ENCODE measurements around the gene EXO1.
"Not testable (repeated sequence)": the region's sequence is repeated elsewhere in the genome, so short reads cannot be mapped to it uniquely, and the experiment has no call there.

The EXO1 gene

DNA sequence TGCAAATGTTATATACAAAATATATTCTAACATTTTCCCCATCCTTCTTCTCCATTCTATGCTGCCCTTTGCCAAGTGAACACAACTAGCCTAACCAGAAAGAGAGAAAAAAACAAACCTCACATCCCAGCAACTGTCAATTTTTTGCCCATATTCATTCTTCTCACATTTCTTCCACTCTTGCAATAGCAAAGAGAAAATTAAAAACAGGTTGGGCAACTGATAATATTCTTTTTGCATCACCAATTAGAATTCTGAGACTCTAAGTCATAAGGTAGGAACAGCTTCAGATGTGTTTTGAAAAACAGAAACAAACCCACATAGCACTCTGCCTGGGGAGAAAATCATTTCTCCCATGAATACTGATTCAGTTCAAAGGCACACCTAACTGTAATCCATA, 25.2 kb upstream of the EXO1 start:
- Mint-ChIP-seq H3K4me3 (no peak overlapping the region), H3K4me1 (ENCODE audit: low read depth) (peaks cover 26% of the 10 kb centered on the region), H3K9me3 (no peaks in the 10 kb centered on the region), H3K27ac (no peak overlapping the region), H3K27me3 (peaks cover 11% of the 10 kb centered on the region), H3K36me3 (ENCODE audit: low read depth) (no peaks in the 10 kb centered on the region)
- intact Hi-C loops (cut with micrococcal nuclease), result no loop called here

GRCh38 chr1:241823925-241824324, 24.1 kb upstream of the EXO1 start:
- Mint-ChIP-seq H3K27ac (no peak overlapping the region), H3K27me3 (peaks cover 6% of the 10 kb centered on the region), H3K4me3 (no peak overlapping the region), H3K36me3 (ENCODE audit: low read depth) (no peaks in the 10 kb centered on the region), H3K9me3 (no peaks in the 10 kb centered on the region), H3K4me1 (ENCODE audit: low read depth) (peaks cover 23% of the 10 kb centered on the region)
- intact Hi-C loops (cut with micrococcal nuclease), result no loop called here

GRCh38 chr1:241825581-241825980, 22.4 kb upstream of the EXO1 start:
- Mint-ChIP-seq H3K4me1 (ENCODE audit: low read depth) (peaks cover 29% of the 10 kb centered on the region), H3K36me3 (ENCODE audit: low read depth) (no peaks in the 10 kb centered on the region), H3K27ac (no peak overlapping the region)

DNA sequence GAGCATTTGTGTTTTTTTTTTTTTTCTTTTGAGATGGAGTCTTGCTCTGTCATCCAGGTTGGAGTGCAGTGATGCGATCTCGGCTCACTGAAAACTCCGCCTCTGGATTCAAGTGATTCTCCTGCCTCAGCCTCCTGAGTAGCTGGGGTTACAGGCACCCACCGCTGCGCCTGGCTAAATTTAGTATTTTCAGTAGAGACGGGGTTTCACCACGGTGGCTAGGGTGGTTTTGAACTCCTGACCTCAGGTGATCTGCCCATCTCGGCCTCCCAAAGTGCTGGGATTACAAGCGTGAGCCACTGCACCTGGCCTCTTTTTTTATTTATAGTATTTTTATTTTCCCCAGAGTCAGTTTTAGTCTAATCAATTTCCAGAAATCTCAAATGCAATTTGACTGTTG, 21.4 kb upstream of the EXO1 start:
- H3K27me3 Mint-ChIP-seq; H3K4me3 Mint-ChIP-seq; H3K9me3 Mint-ChIP-seq; intact Hi-C loops (cut with micrococcal nuclease); H3K36me3 Mint-ChIP-seq (ENCODE audit: low read depth); H3K27ac Mint-ChIP-seq: not testable (repeated sequence)
- peaks cover 21% of the 10 kb centered on the region for H3K4me1 Mint-ChIP-seq (ENCODE audit: low read depth)

More at GRCh38 chr1:241825581-241825980, 22.4 kb upstream of the EXO1 start:
- Mint-ChIP-seq H3K27me3 (peaks cover 2% of the 10 kb centered on the region), H3K4me3 (no peak overlapping the region), H3K9me3 (no peaks in the 10 kb centered on the region)
- intact Hi-C loops (cut with micrococcal nuclease), result no loop called here

GRCh38 chr1:241827264-241827663, 20.7 kb upstream of the EXO1 start:
- no peak overlapping the region for H3K4me3 Mint-ChIP-seq
- no peaks in the 10 kb centered on the region for H3K9me3 Mint-ChIP-seq
- H3K36me3 Mint-ChIP-seq (ENCODE audit: low read depth), result no peaks in the 10 kb centered on the region
- H3K27me3 Mint-ChIP-seq, result peaks cover 2% of the 10 kb centered on the region
- no peak overlapping the region for H3K27ac Mint-ChIP-seq
- intact Hi-C loops (cut with micrococcal nuclease), result no loop called here
- peaks cover 16% of the 10 kb centered on the region for H3K4me1 Mint-ChIP-seq (ENCODE audit: low read depth)

DNA sequence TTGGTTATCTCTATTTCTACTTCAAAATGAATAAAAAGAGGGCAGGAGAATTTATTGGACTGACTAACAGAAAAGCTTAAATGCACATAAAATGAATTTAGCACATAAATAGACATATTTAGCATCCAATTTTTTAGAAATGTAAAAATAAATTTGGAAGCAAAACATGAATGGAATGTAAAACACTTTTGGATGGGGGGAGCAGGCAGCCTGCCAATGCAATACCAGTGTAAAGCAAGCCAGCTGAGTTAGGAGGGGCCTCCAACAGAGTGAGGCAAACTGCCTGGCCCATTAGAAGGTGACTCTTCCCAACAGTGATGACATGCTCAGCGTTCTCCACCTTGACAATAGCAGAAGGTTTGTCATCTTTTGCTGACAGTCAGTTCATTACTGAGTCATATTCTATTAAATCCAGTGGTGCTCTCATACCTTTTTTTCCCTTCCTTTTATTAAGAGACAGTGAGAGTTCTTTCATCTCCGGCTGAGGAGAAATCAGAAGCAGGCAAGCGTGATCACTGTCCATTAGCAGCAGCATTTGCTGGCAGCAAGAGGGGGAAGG, 19.5 kb upstream of the EXO1 start:
- Mint-ChIP-seq H3K4me3 (no peak overlapping the region), H3K27ac (no peak overlapping the region), H3K36me3 (ENCODE audit: low read depth) (no peaks in the 10 kb centered on the region), H3K9me3 (no peaks in the 10 kb centered on the region), H3K27me3 (peaks cover 2% of the 10 kb centered on the region), H3K4me1 (ENCODE audit: low read depth) (peaks cover 16% of the 10 kb centered on the region)
- intact Hi-C loops (cut with micrococcal nuclease), result no loop called here

GRCh38 chr1:241829468-241829867, 18.5 kb upstream of the EXO1 start:
- Mint-ChIP-seq H3K4me1 (ENCODE audit: low read depth) (peaks cover 10% of the 10 kb centered on the region), H3K27ac (no peak overlapping the region), H3K9me3 (no peaks in the 10 kb centered on the region), H3K4me3 (no peak overlapping the region), H3K27me3 (no peaks in the 10 kb centered on the region), H3K36me3 (ENCODE audit: low read depth) (no peaks in the 10 kb centered on the region)
- intact Hi-C loops (cut with micrococcal nuclease), result no loop called here

DNA sequence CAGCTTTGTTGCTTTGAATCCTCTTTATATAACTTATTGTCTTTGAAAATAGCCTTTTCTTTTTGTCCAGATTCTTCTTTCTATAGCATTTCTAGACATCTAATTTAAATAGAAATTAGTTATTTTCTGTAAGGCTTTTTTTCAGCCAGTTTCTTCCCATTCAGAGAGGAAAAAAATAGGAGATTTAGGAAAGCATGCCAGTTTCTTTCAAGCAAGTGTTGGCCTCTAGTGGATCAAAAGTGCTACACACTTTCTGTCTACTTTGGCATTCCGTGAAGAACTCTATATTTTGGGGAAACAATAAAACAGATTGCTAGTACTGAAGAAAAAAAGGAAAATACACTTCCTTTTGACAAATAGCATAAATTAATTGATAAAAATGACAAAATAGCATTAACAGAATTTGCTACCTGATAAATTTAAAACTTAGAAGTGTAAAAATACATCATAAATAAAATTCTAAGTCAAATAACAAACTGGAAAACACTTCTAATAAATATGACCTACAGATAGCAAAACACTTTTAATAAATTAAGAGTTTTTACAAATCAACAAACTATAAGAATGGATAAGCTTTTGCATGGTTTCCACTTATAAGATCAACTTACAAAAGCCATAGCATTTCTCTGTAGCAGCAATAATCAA, 13.1 kb upstream of the EXO1 start:
- no peaks in the 10 kb centered on the region for H3K36me3 Mint-ChIP-seq (ENCODE audit: low read depth)
- no peaks in the 10 kb centered on the region for H3K9me3 Mint-ChIP-seq
- no peak overlapping the region for H3K4me3 Mint-ChIP-seq
- no peaks in the 10 kb centered on the region for H3K27me3 Mint-ChIP-seq
- intact Hi-C loops (cut with micrococcal nuclease), result loop anchor here (2.0 kb wide), 2 partner anchors 224 to 304 kb away; no protein-coding TSS in a partner anchor
- H3K27ac Mint-ChIP-seq, result no peak overlapping the region
- peaks cover 6% of the 10 kb centered on the region for H3K4me1 Mint-ChIP-seq (ENCODE audit: low read depth)

- H3K27me3 Mint-ChIP-seq, result no peaks in the 10 kb centered on the region
- peaks cover 6% of the 10 kb centered on the region for H3K4me1 Mint-ChIP-seq (ENCODE audit: low read depth)
- H3K27ac Mint-ChIP-seq, result no peak overlapping the region
- H3K9me3 Mint-ChIP-seq, result no peaks in the 10 kb centered on the region
- no peaks in the 10 kb centered on the region for H3K36me3 Mint-ChIP-seq (ENCODE audit: low read depth)
- intact Hi-C loops (cut with micrococcal nuclease), result no loop called here
- no peak overlapping the region for H3K4me3 Mint-ChIP-seq
Observed at GRCh38 chr1:241836941-241837340, 11.1 kb upstream of the EXO1 start.

DNA sequence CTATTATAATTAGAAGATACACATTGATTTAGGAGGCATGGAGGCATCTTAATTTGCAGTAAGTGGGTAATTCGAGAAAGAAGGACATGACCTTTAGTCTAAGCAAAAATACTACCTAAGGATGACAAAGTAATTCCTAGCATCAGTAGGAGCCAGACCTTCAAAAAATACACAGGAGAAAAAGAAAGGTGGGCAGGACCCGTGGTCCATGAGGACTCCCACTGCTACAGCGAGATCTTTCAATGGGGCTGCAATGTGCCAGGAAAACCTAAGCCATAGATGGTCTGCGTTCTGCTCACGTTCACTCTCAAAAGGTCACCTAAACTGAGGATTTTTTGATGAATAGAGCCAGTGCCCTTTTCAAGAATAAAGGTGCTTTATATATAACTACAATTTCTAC, 10.6 kb upstream of the EXO1 start:
- no peak overlapping the region for H3K4me3 Mint-ChIP-seq
- H3K27ac Mint-ChIP-seq, result no peak overlapping the region
- no peaks in the 10 kb centered on the region for H3K27me3 Mint-ChIP-seq
- no peaks in the 10 kb centered on the region for H3K9me3 Mint-ChIP-seq
- intact Hi-C loops (cut with micrococcal nuclease), result no loop called here
- H3K36me3 Mint-ChIP-seq (ENCODE audit: low read depth), result no peaks in the 10 kb centered on the region
- peaks cover 6% of the 10 kb centered on the region for H3K4me1 Mint-ChIP-seq (ENCODE audit: low read depth)

DNA sequence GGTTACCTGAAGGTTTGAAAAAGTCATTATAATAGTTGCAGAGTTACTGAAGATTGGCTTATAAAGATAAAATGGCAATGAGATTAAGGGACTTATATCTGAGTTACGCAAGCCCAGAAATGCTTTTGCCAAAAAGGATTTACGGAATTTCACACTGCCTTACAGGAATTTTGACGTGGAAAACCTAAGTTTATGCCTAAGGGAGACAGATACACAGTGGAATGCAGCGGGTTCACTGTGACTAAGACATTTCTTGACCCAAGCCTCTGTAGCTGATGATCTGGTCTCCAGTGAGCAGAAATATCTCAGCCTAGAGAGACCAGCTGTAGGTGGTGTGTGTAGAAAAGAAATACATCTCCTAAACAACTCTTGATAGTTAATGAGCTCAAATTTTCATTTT, 10.1 kb upstream of the EXO1 start:
- H3K27ac Mint-ChIP-seq, result no peak overlapping the region
- no peaks in the 10 kb centered on the region for H3K36me3 Mint-ChIP-seq (ENCODE audit: low read depth)
- intact Hi-C loops (cut with micrococcal nuclease), result no loop called here
- H3K27me3 Mint-ChIP-seq, result no peaks in the 10 kb centered on the region
- H3K4me1 Mint-ChIP-seq (ENCODE audit: low read depth), result peaks cover 6% of the 10 kb centered on the region
- no peak overlapping the region for H3K4me3 Mint-ChIP-seq
- no peaks in the 10 kb centered on the region for H3K9me3 Mint-ChIP-seq

- Mint-ChIP-seq H3K4me1 (ENCODE audit: low read depth) (peaks cover 6% of the 10 kb centered on the region), H3K4me3 (no peak overlapping the region), H3K27ac (no peak overlapping the region), H3K27me3 (no peaks in the 10 kb centered on the region), H3K9me3 (no peaks in the 10 kb centered on the region), H3K36me3 (ENCODE audit: low read depth) (no peaks in the 10 kb centered on the region)
- intact Hi-C loops (cut with micrococcal nuclease), result no loop called here
Observed at GRCh38 chr1:241838897-241839296, 9.1 kb upstream of the EXO1 start.

DNA sequence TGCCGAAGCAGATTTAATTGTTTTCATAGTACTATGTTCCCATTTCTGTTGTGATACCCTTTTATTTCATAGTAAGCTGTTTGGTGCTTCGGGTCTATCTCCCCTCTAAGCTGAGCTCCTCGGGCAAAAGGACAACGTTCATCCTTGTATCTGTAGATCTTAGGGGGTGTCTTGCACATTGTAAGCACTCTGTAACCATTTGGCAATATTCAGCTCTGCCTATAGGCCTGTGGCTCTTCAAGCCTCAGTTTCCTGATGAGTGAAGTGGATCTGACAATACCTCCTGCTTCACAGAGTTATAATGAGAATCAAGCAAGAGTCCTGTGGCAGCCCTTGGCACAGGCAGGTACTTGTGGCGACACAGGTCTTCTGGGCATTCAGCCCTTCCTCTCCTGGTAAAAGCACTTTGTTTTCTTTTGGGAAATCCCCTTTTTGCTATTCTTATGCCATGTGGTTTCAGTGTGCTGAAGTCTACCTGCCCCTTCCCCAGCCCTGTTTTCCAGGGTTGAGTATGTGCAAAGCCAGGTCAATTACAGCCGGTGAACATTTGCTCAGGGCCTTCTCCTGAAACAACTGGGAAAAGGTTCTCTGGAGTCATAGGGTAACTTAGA, 8.5 kb upstream of the EXO1 start:
- Mint-ChIP-seq H3K27ac (no peak overlapping the region), H3K4me1 (ENCODE audit: low read depth) (peaks cover 6% of the 10 kb centered on the region), H3K4me3 (no peak overlapping the region), H3K27me3 (no peaks in the 10 kb centered on the region), H3K36me3 (ENCODE audit: low read depth) (no peaks in the 10 kb centered on the region), H3K9me3 (no peaks in the 10 kb centered on the region)
- intact Hi-C loops (cut with micrococcal nuclease), result no loop called here

DNA sequence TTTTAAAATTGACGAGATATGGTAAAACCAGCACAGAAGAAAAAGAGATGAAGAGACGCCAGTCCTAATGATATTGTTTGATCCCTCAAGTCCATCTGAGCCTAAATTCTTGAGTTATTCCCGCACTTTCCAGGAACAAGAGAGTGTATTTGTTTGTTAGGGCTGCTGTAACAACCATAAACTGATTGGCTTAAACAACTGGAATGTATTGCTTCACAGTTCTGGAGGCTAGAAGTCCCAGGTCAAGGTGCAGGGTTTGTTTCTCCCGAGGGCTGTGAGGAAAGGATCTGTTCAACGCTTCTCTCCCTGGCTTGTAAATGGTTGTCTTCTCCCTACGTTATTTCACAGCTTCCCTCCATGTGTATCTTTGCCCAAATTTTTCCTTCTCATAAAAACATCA, 7.8 kb upstream of the EXO1 start:
- no peak overlapping the region for H3K4me3 Mint-ChIP-seq
- H3K4me1 Mint-ChIP-seq (ENCODE audit: low read depth), result peaks cover 6% of the 10 kb centered on the region
- intact Hi-C loops (cut with micrococcal nuclease), result no loop called here
- H3K27me3 Mint-ChIP-seq, result no peaks in the 10 kb centered on the region
- H3K9me3 Mint-ChIP-seq, result no peaks in the 10 kb centered on the region
- no peak overlapping the region for H3K27ac Mint-ChIP-seq
- no peaks in the 10 kb centered on the region for H3K36me3 Mint-ChIP-seq (ENCODE audit: low read depth)

DNA sequence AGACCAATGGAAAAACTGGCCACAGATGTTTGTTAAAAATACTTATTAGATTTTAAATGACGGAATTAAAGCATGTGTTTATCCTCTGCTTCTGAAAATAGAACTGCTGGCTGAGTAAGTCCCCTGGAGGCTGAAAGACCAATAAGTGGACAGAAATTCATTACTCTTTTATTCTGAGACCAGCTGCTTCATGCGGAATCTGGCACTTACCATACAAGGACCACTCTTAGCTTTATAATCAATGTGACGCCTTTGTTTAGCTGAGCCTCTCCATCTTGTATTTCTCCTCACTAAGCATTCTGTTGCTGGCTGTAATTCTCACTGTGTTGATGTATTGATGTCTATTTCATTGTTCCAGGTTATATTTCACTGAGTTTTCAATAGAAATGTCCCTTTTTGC, 6.3 kb upstream of the EXO1 start:
- no peaks in the 10 kb centered on the region for H3K36me3 Mint-ChIP-seq (ENCODE audit: low read depth)
- no peaks in the 10 kb centered on the region for H3K27me3 Mint-ChIP-seq
- no peaks in the 10 kb centered on the region for H3K9me3 Mint-ChIP-seq
- no peak overlapping the region for H3K4me3 Mint-ChIP-seq
- H3K27ac Mint-ChIP-seq, result no peak overlapping the region
- intact Hi-C loops (cut with micrococcal nuclease), result no loop called here
- peaks cover 6% of the 10 kb centered on the region for H3K4me1 Mint-ChIP-seq (ENCODE audit: low read depth)

Data from dendritic cell treated with granulocyte-macrophage colony-stimulating factor and Interleukin-4, amounts not matched to agents 40 ng/mL and 50 ng/mL, for 4 days (primary cell).